Dendritic cell treated with granulocyte-macrophage colony-stimulating factor and Interleukin-4, amounts not matched to agents 40 ng/mL and 50 ng/mL, for 4 days (primary cell): ENCODE results near the gene IFIT1.
"Not testable (repeated sequence)": the region's sequence is repeated elsewhere in the genome, so short reads cannot be mapped to it uniquely, and the experiment has no call there.

ENCODE experiments used
- H3K27ac Mint-ChIP-seq: one replicate; pipeline ENCODE4 v1.8.0; 2022; ENCODE audit warnings: mild to moderate bottlenecking, mixed read lengths
- H3K27me3 Mint-ChIP-seq: one replicate; pipeline ENCODE4 v1.8.0; 2022; ENCODE audit warnings: mild to moderate bottlenecking, mixed read lengths
- H3K36me3 Mint-ChIP-seq: one replicate; pipeline ENCODE4 v1.8.0; 2022; ENCODE audit warnings: low read depth, mixed read lengths
- H3K4me1 Mint-ChIP-seq: one replicate; pipeline ENCODE4 v1.8.0; 2022; ENCODE audit warnings: low read depth, mixed read lengths
- H3K4me3 Mint-ChIP-seq: one replicate; pipeline ENCODE4 v1.8.0; 2022; ENCODE audit warnings: mild to moderate bottlenecking, moderate library complexity, mixed read lengths
- H3K9me3 Mint-ChIP-seq: one replicate; pipeline ENCODE4 v1.8.0; 2022; ENCODE audit warnings: mixed read lengths
- intact Hi-C: fragments of 100-400 bp; cut with micrococcal nuclease; formaldehyde crosslinking; loops from one replicate; pipeline ENCODE4 v1.15.0; 2022

Gene IFIT1

GRCh38 chr10:89374713-89375141 is 17.7 kb upstream of the IFIT1 start:
- peaks cover 9% of the 10 kb centered on the region for H3K4me1 Mint-ChIP-seq
- no peaks in the 10 kb centered on the region for H3K9me3 Mint-ChIP-seq
- H3K27me3 Mint-ChIP-seq: no peaks in the 10 kb centered on the region
- H3K36me3 Mint-ChIP-seq: no peaks in the 10 kb centered on the region
- intact Hi-C loops: no loop called here
- no peak overlapping the region for H3K27ac Mint-ChIP-seq
- H3K4me3 Mint-ChIP-seq: no peak overlapping the region

- Mint-ChIP-seq H3K4me1 (peaks cover 9% of the 10 kb centered on the region), H3K27me3 (no peaks in the 10 kb centered on the region), H3K4me3 (no peak within 1 kb of the TSS), H3K36me3 (no peaks in the 10 kb centered on the region), H3K27ac (no peak within 1 kb of the TSS), H3K9me3 (no peaks in the 10 kb centered on the region)
- intact Hi-C loops: no loop called here
Observed at GRCh38 chr10:89377705-89378637, 14.5 kb upstream of the IFIT1 start, which contains the start of gene IFIT1B. Gene IFIT1B, plus strand, starts transcription at chr10:89378056. Its CDS starts 80 bp downstream, at chr10:89378136.

GRCh38 chr10:89379103-89379502 is 13.3 kb upstream of the IFIT1 start:
- intact Hi-C loops: no loop called here
- H3K27me3 Mint-ChIP-seq: peaks cover 1% of the 10 kb centered on the region
- no peak overlapping the region for H3K27ac Mint-ChIP-seq
- peaks cover 16% of the 10 kb centered on the region for H3K4me1 Mint-ChIP-seq
- H3K9me3 Mint-ChIP-seq: no peaks in the 10 kb centered on the region
- H3K4me3 Mint-ChIP-seq: no peak overlapping the region
- no peaks in the 10 kb centered on the region for H3K36me3 Mint-ChIP-seq

GRCh38 chr10:89382757-89383156 is 9.7 kb upstream of the IFIT1 start:
- no peaks in the 10 kb centered on the region for H3K36me3 Mint-ChIP-seq
- H3K9me3 Mint-ChIP-seq: no peaks in the 10 kb centered on the region
- no peak overlapping the region for H3K27ac Mint-ChIP-seq
- H3K4me3 Mint-ChIP-seq: no peak overlapping the region
- intact Hi-C loops: no loop called here
- H3K4me1 Mint-ChIP-seq: peaks cover 21% of the 10 kb centered on the region
- peaks cover 1% of the 10 kb centered on the region for H3K27me3 Mint-ChIP-seq

GRCh38 chr10:89384474-89385340 is 7.7 kb upstream of the IFIT1 start:
- no peaks in the 10 kb centered on the region for H3K36me3 Mint-ChIP-seq
- peaks cover 21% of the 10 kb centered on the region for H3K4me1 Mint-ChIP-seq
- H3K27ac Mint-ChIP-seq: peak overlapping the region; percentile 85
- no peaks in the 10 kb centered on the region for H3K9me3 Mint-ChIP-seq
- intact Hi-C loops: no loop called here
- H3K27me3 Mint-ChIP-seq: peaks cover 1% of the 10 kb centered on the region
- peak overlapping the region; percentile 28 for H3K4me3 Mint-ChIP-seq

- Mint-ChIP-seq H3K27me3 (no peaks in the 10 kb centered on the region), H3K27ac (no peak overlapping the region), H3K9me3 (no peaks in the 10 kb centered on the region), H3K4me3 (no peak overlapping the region), H3K4me1 (peaks cover 20% of the 10 kb centered on the region), H3K36me3 (no peaks in the 10 kb centered on the region)
- intact Hi-C loops: no loop called here
Observed at GRCh38 chr10:89388806-89389205, 3.6 kb upstream of the IFIT1 start.

GRCh38 chr10:89389254-89389653 is 3.2 kb upstream of the IFIT1 start:
- H3K27me3 Mint-ChIP-seq: no peaks in the 10 kb centered on the region
- H3K4me3 Mint-ChIP-seq: no peak overlapping the region

GRCh38 chr10:89390476-89391225 is 1.8 kb upstream of the IFIT1 start:
- no peaks in the 10 kb centered on the region for H3K9me3 Mint-ChIP-seq
- H3K27me3 Mint-ChIP-seq: no peaks in the 10 kb centered on the region
- no peaks in the 10 kb centered on the region for H3K36me3 Mint-ChIP-seq
- H3K27ac Mint-ChIP-seq: no peak overlapping the region
- intact Hi-C loops: loop anchor here (5.0 kb wide), 1 partner anchor 88 kb away; the partner anchor contains the start of gene IFIT2
- no peak overlapping the region for H3K4me3 Mint-ChIP-seq
- H3K4me1 Mint-ChIP-seq: peaks cover 11% of the 10 kb centered on the region

More at GRCh38 chr10:89389254-89389653, 3.2 kb upstream of the IFIT1 start:
- H3K9me3 Mint-ChIP-seq: no peaks in the 10 kb centered on the region
- intact Hi-C loops: no loop called here
- peaks cover 16% of the 10 kb centered on the region for H3K4me1 Mint-ChIP-seq
- no peaks in the 10 kb centered on the region for H3K36me3 Mint-ChIP-seq
- no peak overlapping the region for H3K27ac Mint-ChIP-seq

GRCh38 chr10:89391226-89391576 is 1.2 kb upstream of the IFIT1 start:
- not testable (repeated sequence) for H3K4me3 Mint-ChIP-seq, H3K27ac Mint-ChIP-seq, H3K36me3 Mint-ChIP-seq, H3K27me3 Mint-ChIP-seq, H3K9me3 Mint-ChIP-seq
- intact Hi-C loops: loop anchor here (5.0 kb wide), 1 partner anchor 89 kb away; the partner anchor contains the start of gene IFIT2
- peaks cover 11% of the 10 kb centered on the region for H3K4me1 Mint-ChIP-seq

- Mint-ChIP-seq H3K4me3 (no peak overlapping the region), H3K9me3 (no peaks in the 10 kb centered on the region), H3K27ac (no peak overlapping the region), H3K27me3 (no peaks in the 10 kb centered on the region), H3K36me3 (no peaks in the 10 kb centered on the region), H3K4me1 (peaks cover 13% of the 10 kb centered on the region)
- intact Hi-C loops: loop anchor here (5.0 kb wide), 1 partner anchor 91 kb away; the partner anchor contains the start of gene IFIT2
Observed at GRCh38 chr10:89392974-89393373, 551 bp downstream of the IFIT1 start.

- Mint-ChIP-seq H3K4me3 (no peak overlapping the region), H3K27me3 (no peaks in the 10 kb centered on the region), H3K9me3 (no peaks in the 10 kb centered on the region), H3K4me1 (peaks cover 18% of the 10 kb centered on the region), H3K36me3 (no peaks in the 10 kb centered on the region), H3K27ac (no peak overlapping the region)
- intact Hi-C loops: loop anchor here (5.0 kb wide), 1 partner anchor 92 kb away; the partner anchor contains the start of gene IFIT2
Observed at GRCh38 chr10:89393898-89394297, 1.5 kb downstream of the IFIT1 start.

- no peaks in the 10 kb centered on the region for H3K36me3 Mint-ChIP-seq
- H3K4me3 Mint-ChIP-seq: no peak overlapping the region
- H3K9me3 Mint-ChIP-seq: no peaks in the 10 kb centered on the region
- H3K27me3 Mint-ChIP-seq: no peaks in the 10 kb centered on the region
- H3K27ac Mint-ChIP-seq: no peak overlapping the region
- intact Hi-C loops: no loop called here
- H3K4me1 Mint-ChIP-seq: peaks cover 18% of the 10 kb centered on the region
Observed at GRCh38 chr10:89395141-89395540, 2.7 kb downstream of the IFIT1 start.

GRCh38 chr10:89398003-89398749 is 5.8 kb downstream of the IFIT1 start:
- Mint-ChIP-seq H3K4me1 (peaks cover 13% of the 10 kb centered on the region), H3K36me3 (no peaks in the 10 kb centered on the region), H3K9me3 (no peaks in the 10 kb centered on the region)

More at GRCh38 chr10:89398003-89398749, 5.8 kb downstream of the IFIT1 start:
- Mint-ChIP-seq H3K27ac (no peak overlapping the region), H3K27me3 (no peaks in the 10 kb centered on the region), H3K4me3 (no peak overlapping the region)
- intact Hi-C loops: no loop called here
